ENCODE results near the gene PHF3.
"Not testable (repeated sequence)": the region's sequence is repeated elsewhere in the genome, so short reads cannot be mapped to it uniquely, and the experiment has no call there.

Gene PHF3

DNA sequence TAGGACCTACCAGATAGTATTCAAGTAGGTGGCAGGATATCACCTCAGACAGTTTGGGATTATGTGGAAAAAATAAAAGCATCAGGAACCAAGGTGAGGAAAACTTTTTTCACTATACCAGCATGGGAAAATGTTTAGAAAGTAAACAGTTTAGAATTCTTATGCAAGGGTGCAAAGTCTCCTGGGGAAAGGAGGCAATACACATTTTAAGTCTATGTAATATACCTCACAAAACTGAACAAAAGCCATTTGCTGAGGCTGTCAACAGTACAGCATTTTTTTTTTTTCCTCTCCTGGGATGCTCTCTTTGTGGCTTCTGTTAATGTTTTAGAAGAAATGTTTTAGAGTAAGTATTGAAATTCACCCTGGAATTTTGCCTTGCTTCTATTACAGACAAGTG lies 73.5 kb downstream of the PHF3 start:
- no peak for DNase-seq

DNA sequence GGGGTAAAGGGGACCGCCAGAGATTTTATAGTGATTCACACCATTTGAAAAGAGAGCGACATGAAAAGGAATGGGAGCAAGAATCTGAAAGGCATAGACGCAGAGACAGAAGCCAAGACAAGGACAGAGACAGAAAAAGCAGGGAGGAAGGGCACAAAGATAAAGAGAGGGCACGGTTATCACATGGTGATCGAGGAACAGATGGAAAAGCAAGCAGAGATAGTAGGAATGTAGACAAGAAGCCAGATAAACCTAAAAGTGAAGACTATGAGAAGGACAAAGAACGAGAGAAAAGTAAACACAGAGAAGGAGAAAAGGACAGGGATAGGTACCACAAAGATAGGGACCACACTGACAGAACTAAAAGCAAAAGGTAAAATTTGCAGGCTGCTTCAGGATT lies 77.7 kb downstream of the PHF3 start:
- DNase-seq = no peak

DNA sequence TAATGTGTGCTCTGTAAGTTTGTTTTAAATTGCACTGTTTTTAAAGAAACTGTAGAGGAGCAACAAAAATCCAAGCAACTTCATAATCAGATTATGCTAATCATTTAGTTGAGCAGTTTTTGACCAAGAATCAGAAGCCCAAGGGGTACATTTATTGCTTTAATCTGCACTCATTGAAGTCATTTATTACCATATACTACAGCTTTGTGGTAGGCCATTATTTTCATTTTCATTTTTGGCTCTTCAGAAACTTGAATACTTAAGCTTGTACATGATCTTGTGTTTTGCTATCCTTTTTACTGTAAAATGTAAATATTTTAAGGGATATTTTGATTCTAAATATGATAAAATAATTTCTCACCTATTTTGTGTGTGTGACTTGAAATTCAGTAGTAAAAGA lies 78.5 kb downstream of the PHF3 start:
- DNase-seq = no peak

DNA sequence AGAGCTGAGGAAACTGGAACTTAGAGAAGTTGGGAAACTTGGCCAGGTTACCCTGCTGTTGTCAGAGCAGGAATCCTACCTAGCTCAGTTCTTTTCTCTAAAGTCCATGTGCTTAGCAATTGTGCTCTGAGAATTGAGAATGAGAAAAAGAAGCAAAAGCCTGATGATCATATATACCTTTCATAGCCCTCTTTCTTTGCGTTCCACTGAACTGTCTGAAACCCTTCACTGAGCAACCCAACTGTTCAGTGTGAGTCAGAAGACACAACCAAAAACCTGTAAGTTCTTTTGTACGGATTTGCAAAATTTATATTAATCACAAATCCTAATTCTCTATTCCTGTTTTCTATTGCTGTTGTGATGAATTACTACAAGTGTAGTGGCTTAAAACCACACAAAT lies 80.6 kb downstream of the PHF3 start:
- DNase-seq = no peak

DNA sequence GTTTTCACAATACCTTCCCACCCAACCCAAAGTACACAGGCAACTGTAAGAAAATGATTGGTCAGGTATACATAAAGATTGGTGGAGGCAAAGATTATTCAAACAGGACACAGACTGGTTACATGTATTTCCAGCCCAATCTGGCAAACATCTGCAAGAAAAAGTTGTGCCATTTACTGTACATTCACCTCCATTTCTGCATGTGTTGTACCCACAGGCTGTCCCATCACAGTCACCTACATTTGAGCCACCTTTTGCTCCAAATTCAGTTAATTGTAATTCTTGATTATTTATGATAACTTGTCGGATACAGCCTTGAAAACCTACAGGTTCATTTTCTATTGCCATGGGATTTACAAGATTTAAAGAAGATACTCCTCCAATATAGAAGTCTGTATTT lies 85.6 kb downstream of the PHF3 start:
- no peak for DNase-seq

DNA sequence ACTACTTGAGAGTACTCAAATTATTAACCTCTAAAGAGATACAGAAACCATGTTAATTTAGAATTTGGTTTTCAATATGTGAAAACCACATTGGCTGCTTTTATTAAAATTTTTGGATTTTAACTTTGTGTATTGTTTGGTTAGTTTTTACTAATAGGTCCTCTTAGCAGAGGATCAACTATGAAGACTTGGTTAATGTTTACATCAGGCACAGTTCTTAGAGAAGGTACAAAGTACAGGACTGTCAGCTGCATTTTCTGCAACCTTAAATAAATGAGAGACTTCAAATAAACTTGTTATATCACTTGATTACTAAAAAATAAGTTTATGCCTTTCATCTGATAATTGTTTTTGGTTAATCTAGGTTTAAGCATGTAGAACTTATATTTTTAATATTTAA lies 89.1 kb downstream of the PHF3 start:
- DNase-seq = no peak

DNA sequence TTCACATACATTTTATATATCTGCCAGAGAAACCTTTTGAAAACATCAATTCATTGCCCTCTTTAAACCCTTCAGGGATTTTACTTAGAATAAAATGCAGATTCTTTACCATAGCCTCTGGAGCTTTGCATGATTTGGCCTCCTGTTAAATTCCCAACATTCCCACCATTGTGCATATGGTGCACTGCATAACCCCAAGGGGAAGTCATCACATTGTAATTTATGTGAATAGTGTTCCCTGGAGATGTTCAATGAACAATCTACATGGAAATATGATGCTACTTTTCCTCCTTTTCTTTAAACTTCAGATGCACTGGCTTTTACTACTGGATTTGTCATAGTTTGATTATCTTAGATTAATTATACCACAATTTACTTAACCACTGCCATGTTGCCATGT lies 94.7 kb downstream of the PHF3 start:
- DNase-seq = no peak

DNA sequence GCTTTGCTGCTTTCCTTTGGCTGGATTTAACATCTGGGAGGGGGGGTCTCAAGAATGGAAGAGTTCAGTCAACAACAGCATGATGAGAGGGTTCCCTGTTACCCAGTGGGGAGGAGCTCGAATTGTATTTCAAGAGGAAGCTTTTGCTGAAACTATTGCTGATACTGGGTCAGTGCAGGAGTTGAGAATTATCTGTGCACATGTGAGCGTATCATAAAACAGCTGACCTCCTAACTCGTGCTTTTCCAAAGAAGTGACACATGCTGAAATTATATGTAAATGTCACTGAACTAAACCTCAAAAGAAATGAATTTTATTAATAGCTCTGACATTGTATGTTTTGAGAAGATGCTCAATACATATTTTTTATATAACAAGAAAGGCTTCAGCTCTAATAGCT lies 96.3 kb downstream of the PHF3 start:
- DNase-seq = no peak

DNA sequence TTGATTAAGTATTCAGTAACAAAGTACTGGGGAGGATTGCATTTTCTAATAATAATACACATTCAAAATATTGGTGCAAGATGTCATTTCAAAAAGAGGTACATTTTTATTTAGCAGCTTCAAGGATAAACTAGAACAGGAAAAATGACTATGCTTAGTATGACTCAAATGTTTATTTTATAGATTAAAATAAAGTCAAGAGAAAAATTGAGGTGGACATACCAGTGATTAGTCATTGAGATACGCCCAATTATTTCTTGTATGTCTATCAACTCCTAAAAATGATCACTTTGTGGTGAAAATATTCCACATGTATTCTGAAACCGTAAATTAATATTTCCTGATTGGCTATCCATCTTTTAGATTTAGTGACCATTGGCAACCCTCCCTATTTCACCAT lies 96.7 kb downstream of the PHF3 start:
- no peak for DNase-seq

DNA sequence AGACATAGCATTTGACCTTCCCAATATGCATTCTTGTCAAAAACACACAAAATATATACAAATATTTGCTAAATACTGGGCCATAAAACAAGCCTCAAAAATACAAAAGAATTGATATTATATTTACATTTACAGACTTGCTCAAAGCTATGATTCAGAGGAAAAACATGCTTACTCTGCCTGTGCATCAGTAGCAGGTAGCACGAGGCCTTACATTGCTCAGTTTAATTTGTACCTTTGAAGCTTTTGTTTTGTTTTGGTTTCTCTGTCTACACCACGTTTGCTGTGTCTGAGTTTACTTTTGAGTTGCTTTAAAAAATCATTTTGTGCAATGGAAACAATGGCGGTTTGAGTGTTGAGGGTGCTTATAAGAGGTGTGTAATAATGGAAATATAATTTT lies 99.3 kb downstream of the PHF3 start:
- DNase-seq = no peak

DNA sequence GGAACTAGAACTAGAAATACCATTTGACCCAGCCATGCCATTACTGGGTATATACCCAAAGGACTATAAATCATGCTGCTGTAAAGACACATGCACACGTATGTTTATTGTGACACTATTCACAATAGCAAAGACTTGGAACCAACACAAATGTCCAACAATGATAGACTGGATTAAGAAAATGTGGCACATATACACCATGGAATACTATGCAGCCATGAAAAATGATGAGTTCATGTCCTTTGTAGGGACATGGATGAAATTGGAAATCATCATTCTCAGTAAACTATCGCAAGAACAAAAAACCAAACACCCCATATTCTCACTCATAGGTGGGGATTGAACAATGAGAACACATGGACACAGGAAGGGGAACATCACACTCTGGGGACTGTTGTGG lies 102.6 kb downstream of the PHF3 start:
- not testable (repeated sequence) for DNase-seq

DNA sequence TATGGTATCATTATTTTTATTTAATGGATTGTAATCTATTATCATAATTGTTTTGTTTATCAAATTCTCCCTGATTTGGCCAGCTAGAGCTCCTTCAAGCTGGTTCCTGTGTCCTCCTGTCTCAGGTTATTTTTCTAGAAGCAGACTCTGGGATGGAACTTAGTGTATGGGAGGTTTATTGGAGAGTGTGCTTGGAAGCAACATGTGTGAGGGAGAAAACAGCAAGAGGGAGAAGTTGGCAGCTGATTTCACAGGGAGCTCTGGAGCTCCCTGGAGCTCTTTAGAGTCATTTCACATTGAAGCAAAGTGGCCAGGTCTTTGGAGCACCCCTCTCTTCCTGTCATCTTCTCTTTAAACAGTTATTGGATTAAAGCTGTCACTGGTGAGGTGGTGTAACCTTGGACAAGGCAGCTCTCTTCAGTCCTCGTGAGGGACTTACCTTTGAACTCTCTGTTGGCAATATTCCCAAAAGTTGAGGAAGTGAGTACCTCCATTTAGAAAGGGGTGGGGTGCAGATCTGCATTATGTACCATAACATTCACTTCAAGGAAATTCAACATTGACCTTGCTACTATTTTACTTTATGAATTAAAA lies 103.6 kb downstream of the PHF3 start:
- no peak for DNase-seq

DNA sequence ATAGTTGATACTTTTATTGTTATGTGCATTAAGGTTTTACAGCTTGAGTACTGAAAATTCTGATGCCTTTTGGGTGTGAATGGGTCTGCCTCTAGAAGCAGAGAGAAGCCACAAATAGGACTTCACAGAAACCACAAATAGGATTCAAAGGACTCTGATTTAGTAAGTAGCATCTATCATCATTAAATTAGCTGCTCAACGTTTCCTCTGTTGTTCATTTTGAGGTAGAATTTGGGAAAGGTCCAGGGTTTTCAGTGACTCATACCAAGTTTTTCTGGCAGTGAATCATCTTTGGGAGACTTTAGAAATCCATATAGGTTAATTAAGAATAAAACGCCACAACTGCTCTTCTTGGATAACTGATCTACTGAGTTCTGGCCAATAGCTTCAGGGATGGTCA lies 105.1 kb downstream of the PHF3 start:
- DNase-seq = no peak

DNA sequence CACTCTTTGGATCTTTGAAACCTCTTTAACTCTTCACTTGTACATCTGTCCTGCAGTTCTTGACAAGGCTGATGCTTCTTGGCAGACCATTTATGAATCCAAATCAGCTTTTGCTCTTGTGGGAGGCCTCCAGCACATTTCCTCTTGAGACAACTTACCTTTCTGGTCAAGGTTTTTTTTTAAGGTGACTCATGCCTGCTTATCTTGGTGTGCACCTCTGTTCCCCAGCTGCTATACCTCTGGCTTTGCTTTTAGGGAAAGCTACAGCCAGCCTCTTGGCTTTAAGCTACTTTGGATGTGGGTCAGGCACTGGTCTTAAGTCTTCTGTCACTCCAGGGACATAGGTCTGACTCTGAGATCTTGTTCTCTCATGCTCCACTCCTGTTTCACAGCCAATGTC lies 106.5 kb downstream of the PHF3 start:
- DNase-seq = no peak

DNA sequence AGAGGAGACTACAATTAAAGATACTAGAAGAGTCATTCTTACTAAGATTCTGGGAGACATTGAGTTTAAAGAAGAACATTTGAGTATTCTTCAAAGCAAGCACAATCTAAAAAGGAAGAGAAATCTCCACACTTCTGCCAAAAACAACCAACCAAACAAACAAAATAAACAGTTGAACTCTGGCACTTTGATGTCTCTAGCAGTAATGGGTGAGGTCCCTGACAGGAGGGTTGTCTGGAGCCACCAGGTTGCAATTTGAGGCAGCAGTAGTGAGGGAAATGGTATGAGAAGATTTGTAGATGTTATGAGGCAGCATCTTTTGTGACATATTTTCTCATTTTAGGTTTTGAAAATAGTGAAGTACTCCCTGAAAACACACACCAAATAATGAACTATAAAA lies 108.1 kb downstream of the PHF3 start:
- DNase-seq = no peak

DNA sequence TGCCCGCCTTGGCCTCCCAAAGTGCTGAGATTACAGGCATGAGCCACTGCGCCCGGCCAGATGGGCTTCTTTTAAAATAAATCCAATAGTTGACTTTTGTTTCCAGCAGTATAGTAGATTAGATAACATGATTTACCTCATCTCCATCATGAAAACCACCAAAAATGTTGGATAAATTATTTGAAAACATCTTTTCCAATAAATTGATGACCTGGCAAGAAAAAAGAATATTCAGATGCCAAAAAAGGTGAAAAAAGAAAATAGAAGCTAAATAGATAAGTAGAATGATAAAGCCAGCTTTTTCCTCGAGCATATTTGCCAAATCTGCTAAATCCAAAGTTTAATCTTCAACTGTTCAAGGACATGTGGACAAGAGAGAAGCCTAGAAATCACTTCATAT lies 109.2 kb downstream of the PHF3 start:
- DNase-seq = no peak

DNA sequence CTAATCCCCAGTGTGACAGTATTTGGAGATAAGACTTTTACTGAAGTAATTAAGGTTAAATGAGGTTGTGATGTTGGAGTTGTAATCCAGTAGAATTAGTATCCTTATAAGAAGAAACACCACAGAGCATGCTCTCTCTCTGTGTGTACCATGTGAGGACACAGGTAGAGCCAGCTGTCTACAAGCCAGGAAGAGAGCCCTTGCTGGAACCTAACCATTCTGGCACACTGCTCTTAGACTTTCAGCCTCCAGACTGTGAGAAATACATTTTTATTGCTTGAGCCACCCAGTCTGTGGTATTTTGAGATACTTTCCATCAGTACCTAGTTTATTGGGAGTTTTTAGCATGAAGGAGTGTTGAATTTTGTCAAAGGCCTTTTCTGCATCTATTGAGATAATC lies 110.2 kb downstream of the PHF3 start:
- DNase-seq = no peak

DNA sequence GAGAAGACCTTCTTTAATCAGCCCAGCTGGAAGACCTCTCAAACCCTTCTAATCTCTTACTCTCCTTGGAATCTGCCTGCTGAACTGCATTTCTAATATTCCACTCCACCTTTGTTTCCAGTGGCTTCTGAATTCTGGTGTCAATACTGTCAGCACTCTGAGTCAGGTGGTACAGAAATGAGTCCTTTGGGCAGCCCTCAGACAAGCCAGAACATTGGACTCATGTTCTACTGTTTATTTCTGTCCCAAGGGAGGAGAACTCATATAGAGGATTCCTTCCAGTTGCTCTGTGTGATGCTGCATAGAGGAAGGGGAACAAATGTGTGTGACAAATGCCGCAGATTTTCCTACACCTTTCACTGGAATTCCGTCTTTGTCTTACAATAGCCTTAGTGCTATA lies 114.8 kb downstream of the PHF3 start:
- DNase-seq = no peak

DNA sequence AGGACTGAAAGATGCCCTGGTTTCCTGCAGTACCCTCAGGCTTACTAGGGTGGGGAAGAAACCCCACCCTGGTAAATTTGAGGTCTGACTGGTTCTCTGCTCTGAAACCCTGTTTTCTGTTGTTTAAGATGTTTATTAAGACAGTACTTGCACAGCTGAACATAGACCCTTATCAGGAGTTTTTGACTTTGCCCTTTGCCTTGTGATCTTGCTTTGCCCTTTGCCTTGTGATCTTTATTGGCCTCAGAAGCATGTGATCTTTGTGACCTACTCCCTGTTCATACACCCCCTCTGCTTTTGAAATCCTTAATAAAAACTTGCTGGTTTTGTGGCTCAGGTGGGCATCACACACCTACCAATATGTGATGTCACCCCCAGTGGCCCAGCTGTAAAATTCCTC lies 121.7 kb downstream of the PHF3 start:
- not testable (repeated sequence) for DNase-seq

DNA sequence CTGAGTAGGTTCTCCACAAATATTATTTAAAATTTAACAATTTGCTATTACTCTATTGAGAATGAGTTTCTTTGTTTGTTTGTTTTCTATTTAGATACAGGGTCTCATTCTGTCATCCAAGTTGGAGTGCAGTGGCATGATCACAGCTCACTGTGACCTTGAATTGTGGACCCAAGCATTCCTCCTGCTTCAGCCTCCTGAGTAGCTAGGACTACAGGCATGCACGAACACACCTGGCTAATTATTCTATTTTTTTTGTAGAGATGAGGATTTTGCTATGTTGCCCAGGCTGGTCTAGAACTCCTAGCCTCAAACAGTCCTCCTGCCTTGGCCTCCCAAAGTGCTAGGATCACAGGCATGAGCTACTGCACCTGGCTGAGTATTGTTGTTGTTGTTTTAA lies 122.2 kb downstream of the PHF3 start:
- no peak for DNase-seq

DNA sequence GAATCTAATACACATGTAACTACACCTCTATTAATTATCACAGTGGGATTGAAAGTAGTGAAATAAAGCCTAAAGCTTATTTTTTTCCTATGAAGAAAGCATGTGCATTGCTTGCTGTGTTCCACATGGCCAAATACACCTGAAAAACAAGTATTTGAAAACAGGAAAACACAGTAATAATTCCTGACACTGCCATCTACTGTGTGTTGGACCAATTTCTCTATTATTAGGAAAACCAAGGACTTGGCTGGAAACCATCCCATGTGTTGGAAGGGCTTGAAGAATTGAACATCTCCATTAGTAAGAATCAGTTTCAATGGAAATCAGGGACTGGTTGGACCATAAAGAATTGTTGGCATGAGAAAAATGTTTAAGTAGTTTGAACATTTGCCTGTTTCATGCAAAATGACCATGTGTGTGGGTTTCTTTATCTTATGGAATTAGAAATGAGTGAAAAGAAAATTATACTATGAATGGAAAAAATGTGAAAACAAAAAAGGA lies 124.1 kb downstream of the PHF3 start:
- DNase-seq = no peak

DNA sequence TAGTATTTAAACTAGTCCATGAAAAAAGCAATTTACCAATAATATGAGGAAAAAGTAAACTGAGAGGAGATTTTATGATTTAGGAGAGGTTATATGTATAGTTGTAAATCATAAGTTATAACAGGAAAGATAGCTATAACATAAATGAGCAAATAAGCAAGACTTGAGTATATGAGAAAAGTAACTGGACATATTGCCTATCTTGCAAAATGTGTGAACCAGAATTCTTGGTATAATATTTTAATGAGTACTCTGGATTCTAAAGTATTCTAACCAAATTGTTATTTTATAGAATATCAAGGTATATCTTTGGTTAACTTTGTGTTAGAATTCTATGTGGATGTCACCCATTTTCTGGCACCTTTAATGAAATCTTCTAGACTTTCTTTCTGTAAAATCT lies 124.6 kb downstream of the PHF3 start:
- no peak for DNase-seq

DNA sequence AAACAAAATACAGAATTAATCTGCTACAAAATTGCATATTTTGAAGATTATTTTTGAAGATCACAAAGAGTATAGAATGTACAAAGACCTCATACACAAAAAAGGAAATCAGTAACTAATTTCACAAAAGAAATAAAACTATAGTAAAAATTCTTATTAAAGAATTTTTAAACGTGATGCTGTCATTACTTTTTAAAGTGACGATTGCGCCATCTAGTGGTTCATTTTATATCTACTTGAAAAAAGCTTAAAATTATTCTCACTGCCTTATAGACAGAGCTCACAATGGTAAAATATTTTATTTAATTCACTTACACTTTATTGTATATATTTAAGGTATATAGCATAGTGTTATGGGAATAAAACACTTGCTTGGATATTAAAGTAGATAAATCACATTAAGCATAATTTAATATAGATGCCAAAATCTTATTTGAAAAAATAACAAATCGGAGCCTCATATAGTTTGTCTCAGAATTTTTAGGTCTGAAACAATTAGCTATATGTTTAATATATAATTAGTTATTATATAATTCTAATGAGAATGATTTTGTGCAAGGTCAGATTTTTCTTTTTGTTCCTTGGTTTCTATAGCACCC lies 128.8 kb downstream of the PHF3 start:
- no peak for DNase-seq
